ENCODE data around the gene DUOXA1. TPM values are rescaled to one million over a fixed set of nuclear protein-coding genes. Genes with fewer than 3 reads are reported as not detected.

The DUOXA1 gene
- total and polyA plus RNA-seq, 2 of the 4 experiments (the other 2 are of a cell fraction) = 0.02 TPM; not detected in 1

GRCh38 chr15:45112591-45113379 lies 16.9 kb downstream of the DUOXA1 start (continued):
- TF ChIP-seq RCOR1 (IDR thresholded peaks at IDR 0.05; ENCODE audit: insufficient replicate concordance, low read length) = no peak

- POLR2A ChIA-PET (ENCODE audit: unreplicated experiment) = no interaction called here
- Histone ChIP-seq H3K18ac (ENCODE audit: low read depth, low read length) (no peak overlapping the region), H2BK20ac (ENCODE audit: low read depth, low read length) (no peak overlapping the region), H3K27me3 (ENCODE audit: control insufficient read depth, insufficient read depth, low read length) (peaks cover 83% of the 10 kb centered on the region), H3K4me2 (ENCODE audit: low read depth, low read length) (no peak overlapping the region; the same call in 1 of the 2 replicates), H2BK5ac (ENCODE audit: low read depth, low read length, poor library complexity, severe bottlenecking) (no peak overlapping the region), H4K91ac (ENCODE audit: insufficient read depth, low read depth, low read length) (no peak overlapping the region), H2AFZ (replicated peaks; ENCODE audit: low read length, poor library complexity) (no peak overlapping the region), H3K14ac (replicated peaks; ENCODE audit: low read depth, low read length) (no peak overlapping the region), H3K9ac (ENCODE audit: low read depth, low read length) (no peak overlapping the region), H3K23ac (ENCODE audit: low read depth, low read length) (no peak overlapping the region), H3K56ac (ENCODE audit: extremely low read depth, insufficient read depth, low read length) (no peak overlapping the region), H3K79me1 (ENCODE audit: low read depth in 1 of 2, low read length in 2 of 2) (no peaks in the 10 kb centered on the region), H2BK15ac (ENCODE audit: low read depth, low read length) (no peak overlapping the region), H2AK5ac (ENCODE audit: low read depth, low read length) (no peak overlapping the region), H4K20me1 (ENCODE audit: insufficient read depth, low read length) (no peaks in the 10 kb centered on the region), H3K4me1 (ENCODE audit: control insufficient read depth, insufficient read depth, low read length) (no peaks in the 10 kb centered on the region; the same call in 1 of the 2 replicates), H2BK120ac (ENCODE audit: low read depth, low read length) (no peak overlapping the region), H4K8ac (ENCODE audit: low read depth in 2 of 2, low read length in 2 of 2) (no peak overlapping the region), H3K9me3 (ENCODE audit: control insufficient read depth, insufficient read depth, low read length) (no peaks in the 10 kb centered on the region), H2AK9ac (replicated peaks; ENCODE audit: low read depth, low read length, poor library complexity) (no peak overlapping the region), H4K5ac (ENCODE audit: low read depth, low read length) (no peak overlapping the region), H3K27ac (ENCODE audit: insufficient read depth, low read length) (no peak overlapping the region), H3K36me3 (ENCODE audit: control insufficient read depth, insufficient read depth, low read length) (no peaks in the 10 kb centered on the region), H3K9me1 (ENCODE audit: insufficient read depth, low read length) (no peaks in the 10 kb centered on the region), H3K4me3 (ENCODE audit: insufficient read depth, low read depth, low read length) (no peak overlapping the region), H3K4ac (ENCODE audit: low read depth, low read length) (no peak overlapping the region)
- no CpG with 5 or more reads among the region's 13 CpGs for WGBS, 2 experiments (ENCODE audit: extremely low coverage in 2 of 2, insufficient read length in 1 of 2)
- CTCF ChIA-PET = no interaction called here
- no peak for ATAC-seq (ENCODE audit: low read depth)
- no peak for DNase-seq
- intact Hi-C loops (cut with micrococcal nuclease) = no loop called here
- in situ Hi-C loops (cut with MboI; ENCODE audit: low sequenced_read_pairs) = no loop called here
- dilution Hi-C loops (cut with HindIII; ENCODE audit: low sequenced_read_pairs, unreplicated experiment) = no loop called here
- BruUV-seq (replicated peaks) = no TSS peak
- TF ChIP-seq SMC3 (IDR thresholded peaks at IDR 0.05; ENCODE audit: low read depth, low read length) (no peak), RCOR1 (IDR thresholded peaks at IDR 0.05; ENCODE audit: insufficient replicate concordance, low read length) (no peak), MAZ (IDR thresholded peaks at IDR 0.05; ENCODE audit: borderline replicate concordance, low read depth, low read length) (no peak), POLR2A (IDR thresholded peaks at IDR 0.05; ENCODE audit: low read depth, low read length) (no peak), CHD1 (IDR thresholded peaks at IDR 0.05; ENCODE audit: low read depth, low read length) (no peak), RFX5 (IDR thresholded peaks at IDR 0.05; ENCODE audit: low read depth, low read length) (no peak), MXI1 (IDR thresholded peaks at IDR 0.05; ENCODE audit: borderline replicate concordance, low read depth, low read length) (no peak), USF2 (IDR thresholded peaks at IDR 0.05; ENCODE audit: low read depth, low read length) (no peak), MAFK (IDR thresholded peaks at IDR 0.05; ENCODE audit: low read depth, low read length) (no peak), CTCF (conservative IDR thresholded peaks at IDR 0.05; ENCODE audit: low read depth, low read length) (no peak), NFE2L2 (IDR thresholded peaks at IDR 0.05; ENCODE audit: low read depth, low read length) (no peak), BHLHE40 (IDR thresholded peaks at IDR 0.05; ENCODE audit: low read depth, low read length) (no peak), CEBPB (IDR thresholded peaks at IDR 0.05; ENCODE audit: low read depth, low read length) (no peak), RAD21 (IDR thresholded peaks at IDR 0.05; ENCODE audit: low read length) (no peak), FOS (IDR thresholded peaks at IDR 0.05; ENCODE audit: low read depth, low read length) (no peak)
These were observed 17.5 kb downstream of the DUOXA1 start for GRCh38 chr15:45112143-45112590.

Data from IMR-90 (cell line).